ENCODE data around the gene MC4R.

DNA sequence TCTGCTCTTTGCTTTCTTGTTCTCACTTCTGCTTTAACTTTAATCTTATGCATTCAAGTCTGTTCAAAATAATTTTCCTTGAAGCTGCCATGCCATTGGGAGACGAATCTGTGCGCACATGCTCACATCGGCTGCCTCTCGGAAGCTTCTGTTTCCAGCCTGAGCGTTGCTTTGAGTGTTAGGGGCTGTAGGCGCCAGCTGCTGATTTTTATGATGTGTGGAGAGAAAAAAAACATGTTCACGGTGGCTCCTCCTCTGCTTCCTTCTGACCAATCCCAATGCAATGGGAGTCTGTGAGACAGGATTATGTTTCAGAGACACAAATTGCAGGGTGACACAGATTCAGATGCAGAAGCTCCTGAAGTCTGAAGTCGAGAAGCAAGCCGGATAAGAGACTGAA is at the start of gene MC4R:
- TF ChIP-seq POLR2A (IDR thresholded peaks at IDR 0.05), result no peak
- TF ChIP-seq, protein P1, sequence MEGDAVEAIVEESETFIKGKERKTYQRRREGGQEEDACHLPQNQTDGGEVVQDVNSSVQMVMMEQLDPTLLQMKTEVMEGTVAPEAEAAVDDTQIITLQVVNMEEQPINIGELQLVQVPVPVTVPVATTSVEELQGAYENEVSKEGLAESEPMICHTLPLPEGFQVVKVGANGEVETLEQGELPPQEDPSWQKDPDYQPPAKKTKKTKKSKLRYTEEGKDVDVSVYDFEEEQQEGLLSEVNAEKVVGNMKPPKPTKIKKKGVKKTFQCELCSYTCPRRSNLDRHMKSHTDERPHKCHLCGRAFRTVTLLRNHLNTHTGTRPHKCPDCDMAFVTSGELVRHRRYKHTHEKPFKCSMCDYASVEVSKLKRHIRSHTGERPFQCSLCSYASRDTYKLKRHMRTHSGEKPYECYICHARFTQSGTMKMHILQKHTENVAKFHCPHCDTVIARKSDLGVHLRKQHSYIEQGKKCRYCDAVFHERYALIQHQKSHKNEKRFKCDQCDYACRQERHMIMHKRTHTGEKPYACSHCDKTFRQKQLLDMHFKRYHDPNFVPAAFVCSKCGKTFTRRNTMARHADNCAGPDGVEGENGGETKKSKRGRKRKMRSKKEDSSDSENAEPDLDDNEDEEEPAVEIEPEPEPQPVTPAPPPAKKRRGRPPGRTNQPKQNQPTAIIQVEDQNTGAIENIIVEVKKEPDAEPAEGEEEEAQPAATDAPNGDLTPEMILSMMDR (IDR thresholded peaks at IDR 0.05), result no peak
